ENCODE data around the gene CALR3. TPM values are rescaled to one million over a fixed set of nuclear protein-coding genes. Genes with fewer than 3 reads are reported as not detected.
A peak's percentile ranks its signal among the peaks of the same experiment; 100 is the strongest.

Gene CALR3
- total RNA-seq, 2 experiments from 2014 or later = not detected

GRCh38 chr19:16442386-16443276, 53.3 kb downstream of the CALR3 start:
- peaks cover 37% of the 10 kb centered on the region for H3K4me1 Mint-ChIP-seq (ENCODE audit: low read depth)
- intact Hi-C loops (cut with micrococcal nuclease) = no loop called here
- no peak for ATAC-seq

GRCh38 chr19:16441661-16442162, 54.3 kb downstream of the CALR3 start:
- H3K36me3 Mint-ChIP-seq (ENCODE audit: low read depth) = peaks cover 17% of the 10 kb centered on the region
- no peaks in the 10 kb centered on the region for H3K27me3 Mint-ChIP-seq
- H3K4me3 Mint-ChIP-seq = no peak overlapping the region
- no peaks in the 10 kb centered on the region for H3K9me3 Mint-ChIP-seq
- ATAC-seq = peak; percentile 84
- TF ChIP-seq, protein P1, sequence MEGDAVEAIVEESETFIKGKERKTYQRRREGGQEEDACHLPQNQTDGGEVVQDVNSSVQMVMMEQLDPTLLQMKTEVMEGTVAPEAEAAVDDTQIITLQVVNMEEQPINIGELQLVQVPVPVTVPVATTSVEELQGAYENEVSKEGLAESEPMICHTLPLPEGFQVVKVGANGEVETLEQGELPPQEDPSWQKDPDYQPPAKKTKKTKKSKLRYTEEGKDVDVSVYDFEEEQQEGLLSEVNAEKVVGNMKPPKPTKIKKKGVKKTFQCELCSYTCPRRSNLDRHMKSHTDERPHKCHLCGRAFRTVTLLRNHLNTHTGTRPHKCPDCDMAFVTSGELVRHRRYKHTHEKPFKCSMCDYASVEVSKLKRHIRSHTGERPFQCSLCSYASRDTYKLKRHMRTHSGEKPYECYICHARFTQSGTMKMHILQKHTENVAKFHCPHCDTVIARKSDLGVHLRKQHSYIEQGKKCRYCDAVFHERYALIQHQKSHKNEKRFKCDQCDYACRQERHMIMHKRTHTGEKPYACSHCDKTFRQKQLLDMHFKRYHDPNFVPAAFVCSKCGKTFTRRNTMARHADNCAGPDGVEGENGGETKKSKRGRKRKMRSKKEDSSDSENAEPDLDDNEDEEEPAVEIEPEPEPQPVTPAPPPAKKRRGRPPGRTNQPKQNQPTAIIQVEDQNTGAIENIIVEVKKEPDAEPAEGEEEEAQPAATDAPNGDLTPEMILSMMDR (IDR thresholded peaks at IDR 0.05) = peak; percentile 68
- ChIA-PET POLR2A (interaction anchor here (1.1 to 1.6 kb wide), 4 partner anchors 9 to 187 kb away, joined by 3 to 5 read pairs (median 4); no protein-coding TSS in a partner anchor), CTCF (interaction anchor here (0.9 to 2.8 kb wide), 16 partner anchors 11 to 351 kb away, joined by 3 to 17 read pairs (median 4); partner anchors contain the start of genes C19orf44 and CALR3)
- peak; percentile 50 for DNase-seq
- H3K4me1 Mint-ChIP-seq (ENCODE audit: low read depth) = peaks cover 28% of the 10 kb centered on the region
- intact Hi-C loops (cut with micrococcal nuclease) = no loop called here
- no peak overlapping the region for H3K27ac Mint-ChIP-seq

More at GRCh38 chr19:16442386-16443276, 53.3 kb downstream of the CALR3 start:
- TF ChIP-seq, protein P1 (IDR thresholded peaks at IDR 0.05) = no peak
- ChIA-PET CTCF (interaction anchor here (0.9 to 2.8 kb wide), 13 partner anchors 12 to 112 kb away, joined by 3 to 17 read pairs (median 5); partner anchors contain the start of genes C19orf44 and CALR3), POLR2A (interaction anchor here (1.1 to 1.6 kb wide), 3 partner anchors 10 to 104 kb away, joined by 3 to 5 read pairs (median 4); no protein-coding TSS in a partner anchor)
- Mint-ChIP-seq H3K27me3 (no peaks in the 10 kb centered on the region), H3K9me3 (no peaks in the 10 kb centered on the region), H3K4me3 (no peak overlapping the region), H3K36me3 (ENCODE audit: low read depth) (peaks cover 11% of the 10 kb centered on the region), H3K27ac (no peak overlapping the region)
- no peak for DNase-seq

DNA sequence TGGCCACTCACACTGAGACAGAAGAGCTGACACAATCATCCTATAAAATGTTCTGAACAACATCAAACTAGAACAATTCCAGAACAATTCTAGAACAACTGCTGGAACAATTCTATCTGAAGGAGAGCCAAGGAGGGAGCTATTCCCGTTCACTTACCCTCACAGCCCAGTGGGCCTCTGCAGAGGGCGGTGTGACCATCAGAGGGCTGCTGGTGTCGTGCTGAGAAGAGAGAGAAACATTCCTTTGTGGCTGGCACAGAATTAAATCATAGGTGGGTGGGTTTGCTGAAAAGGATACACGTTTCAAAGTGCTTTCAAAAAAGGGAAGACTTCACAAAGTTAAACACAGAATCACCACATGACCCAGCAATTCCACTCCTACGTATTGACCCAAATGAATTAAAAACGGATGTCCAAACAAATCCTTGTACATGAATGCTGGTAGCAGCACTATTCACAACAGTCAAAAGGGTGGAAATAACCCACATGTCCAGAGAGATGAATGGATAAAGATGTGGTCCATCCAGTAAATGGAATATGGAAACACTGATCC, 59.1 kb downstream of the CALR3 start:
- no peak for ATAC-seq

GRCh38 chr19:16435999-16436650, 59.8 kb downstream of the CALR3 start:
- no peak overlapping the region for H3K27ac Mint-ChIP-seq
- ATAC-seq (no peak), DNase-seq (no peak)
- TF ChIP-seq, protein P1 (IDR thresholded peaks at IDR 0.05) = no peak
- POLR2A ChIA-PET = interaction anchor here (0.6 kb wide), 1 partner anchor 19 kb away, joined by 4 read pairs; no protein-coding TSS in a partner anchor
- H3K9me3 Mint-ChIP-seq = no peaks in the 10 kb centered on the region
- H3K4me1 Mint-ChIP-seq (ENCODE audit: low read depth) = peaks cover 5% of the 10 kb centered on the region
- no peak overlapping the region for H3K4me3 Mint-ChIP-seq
- CTCF ChIA-PET = interaction anchor here (0.9 kb wide), 1 partner anchor 18 kb away, joined by 3 read pairs; no protein-coding TSS in a partner anchor
- no peaks in the 10 kb centered on the region for H3K27me3 Mint-ChIP-seq
- H3K36me3 Mint-ChIP-seq (ENCODE audit: low read depth) = peaks cover 18% of the 10 kb centered on the region
- intact Hi-C loops (cut with micrococcal nuclease) = no loop called here

More for the DNA sequence above, 59.1 kb downstream of the CALR3 start:
- H3K9me3 Mint-ChIP-seq = no peaks in the 10 kb centered on the region
- TF ChIP-seq, protein P1 (IDR thresholded peaks at IDR 0.05) = no peak
- DNase-seq = no peak
- no peak overlapping the region for H3K4me3 Mint-ChIP-seq
- peaks cover 7% of the 10 kb centered on the region for H3K4me1 Mint-ChIP-seq (ENCODE audit: low read depth)
- intact Hi-C loops (cut with micrococcal nuclease) = no loop called here
- H3K36me3 Mint-ChIP-seq (ENCODE audit: low read depth) = peaks cover 21% of the 10 kb centered on the region
- CTCF ChIA-PET = interaction anchor here (0.9 kb wide), 1 partner anchor 19 kb away, joined by 3 read pairs; no protein-coding TSS in a partner anchor
- POLR2A ChIA-PET = no interaction called here
- no peak overlapping the region for H3K27ac Mint-ChIP-seq
- H3K27me3 Mint-ChIP-seq = no peaks in the 10 kb centered on the region

All from activated CD8-positive, alpha-beta T cell treated with anti-CD3 and anti-CD28 coated beads for 36 hours (primary cell).